HG02973 (cell line): ENCODE measurements around the gene EPN2.
"Not testable (repeated sequence)": the region's sequence is repeated elsewhere in the genome, so short reads cannot be mapped to it uniquely, and the experiment has no call there.

Source experiments
- ATAC-seq: cut with Tn5 transposase; IDR thresholded peaks from one replicate; pipeline ENCODE4 v1.9.1; 2021; ENCODE audit warnings: moderate library complexity; ENCODE audit not compliant: unreplicated experiment

The EPN2 gene

GRCh38 chr17:19264681-19265080 lies 27.5 kb downstream of the EPN2 start:
- ATAC-seq, result no peak

- no peak for ATAC-seq
These were observed 28.6 kb downstream of the EPN2 start for GRCh38 chr17:19265755-19266154.

GRCh38 chr17:19268611-19269010 lies 31.4 kb downstream of the EPN2 start:
- no peak for ATAC-seq

- no peak for ATAC-seq
These were observed 31.9 kb downstream of the EPN2 start for GRCh38 chr17:19269106-19269505.

GRCh38 chr17:19269641-19270040 lies 32.5 kb downstream of the EPN2 start:
- no peak for ATAC-seq

GRCh38 chr17:19270347-19270703 lies 33.2 kb downstream of the EPN2 start:
- ATAC-seq, result no peak

- peak; percentile 74 for ATAC-seq
These were observed 33.8 kb downstream of the EPN2 start for GRCh38 chr17:19270704-19271611.

- ATAC-seq, result no peak
These were observed 34.7 kb downstream of the EPN2 start for GRCh38 chr17:19271780-19272357.

- ATAC-seq, result no peak
These were observed 36.6 kb downstream of the EPN2 start for GRCh38 chr17:19273731-19274130.

GRCh38 chr17:19274893-19275292 lies 37.7 kb downstream of the EPN2 start:
- no peak for ATAC-seq

GRCh38 chr17:19275457-19276127 lies 38.4 kb downstream of the EPN2 start:
- no peak for ATAC-seq

- ATAC-seq, result not testable (repeated sequence)
These were observed 41.1 kb downstream of the EPN2 start for GRCh38 chr17:19278284-19278683.

- ATAC-seq, result no peak
These were observed 41.6 kb downstream of the EPN2 start for GRCh38 chr17:19278729-19279128.

- ATAC-seq, result no peak
These were observed 44.0 kb downstream of the EPN2 start for GRCh38 chr17:19281161-19281560.

- no peak for ATAC-seq
These were observed 47.1 kb downstream of the EPN2 start for GRCh38 chr17:19284005-19284959.

- ATAC-seq, result no peak
These were observed 48.2 kb downstream of the EPN2 start for GRCh38 chr17:19285213-19285900.

- ATAC-seq, result no peak
These were observed 49.7 kb downstream of the EPN2 start for GRCh38 chr17:19286751-19287341.

GRCh38 chr17:19287651-19288050 lies 50.5 kb downstream of the EPN2 start:
- ATAC-seq, result no peak

GRCh38 chr17:19288453-19288852 lies 51.3 kb downstream of the EPN2 start:
- ATAC-seq, result no peak
